Suprapubic skin (tissue), 4 donors: ENCODE measurements around the gene EEFSEC. TPM values are rescaled to one million over a fixed set of nuclear protein-coding genes. Genes with fewer than 3 reads are reported as not detected.

Experiments used
- DNase-seq, 2 donors: peaks; one replicate each; pipeline ENCODE4 v3.0.0-alpha.2; 2019; ENCODE audit warnings: low spot score in 2 of 2
- H3K27ac ChIP-seq: fragments of 200-600 bp; sonication (generic); one replicate; pipeline ENCODE4 v1.5.1; 2019
- H3K27me3 ChIP-seq: fragments of 200-600 bp; sonication (generic); one replicate; pipeline ENCODE4 v1.5.1; 2019
- H3K36me3 ChIP-seq: fragments of 200-600 bp; sonication (generic); one replicate; pipeline ENCODE4 v1.5.1; 2019
- H3K4me1 ChIP-seq: fragments of 200-600 bp; sonication (generic); one replicate; pipeline ENCODE4 v1.5.1; 2019
- H3K4me3 ChIP-seq: fragments of 200-600 bp; sonication (generic); one replicate; pipeline ENCODE4 v1.5.1; 2019; ENCODE audit warnings: mild to moderate bottlenecking
- H3K9me3 ChIP-seq: fragments of 200-600 bp; sonication (generic); one replicate; pipeline ENCODE4 v1.5.1; 2019
- CTCF ChIP-seq, 2 donors: fragments of 200-600 bp in 1 of 2; fragments of 450-650 bp in 1 of 2; sonication (generic) in 1 of 2; IDR thresholded peaks; one replicate each; pipeline ENCODE4 v1.5.1; 2016 to 2019; ENCODE audit warnings: antibody characterized with exemption in 2 of 2, mild to moderate bottlenecking in 1 of 2, moderate library complexity in 1 of 2
- EP300 ChIP-seq: sonication (generic); formaldehyde crosslinking; IDR thresholded peaks from one replicate; pipeline ENCODE4 v1.6.1; 2017; ENCODE audit warnings: antibody characterized with exemption
- POLR2A ChIP-seq, 2 donors: fragments of 450-650 bp; IDR thresholded peaks; one replicate each; pipeline ENCODE4 v1.6.1; 2017; ENCODE audit warnings: antibody characterized with exemption in 2 of 2, mild to moderate bottlenecking in 2 of 2, moderate library complexity in 2 of 2
- POLR2AphosphoS5 ChIP-seq, 3 donors: sonication (generic); formaldehyde crosslinking; IDR thresholded peaks; one replicate each; pipeline ENCODE4 v1.6.1; 2017; ENCODE audit warnings: antibody characterized with exemption in 3 of 3
- WGBS: methylation state at CpG from one replicate; pipeline ENCODE4 v1.1.5; 2018; 5-methylcytosine and 5-hydroxymethylcytosine counted together
- total RNA-seq, 4 donors: library from RNA; depleted of rRNA; stranded (reverse); fragments of >200 nt; gene quantifications; one replicate each; pipeline ENCODE4 v1.1.0, GENCODE V29; 2016

Gene EEFSEC
- total RNA-seq, 4 donors from 2014 or later, result 14.3 to 19.4 (median 16.7) TPM

DNA sequence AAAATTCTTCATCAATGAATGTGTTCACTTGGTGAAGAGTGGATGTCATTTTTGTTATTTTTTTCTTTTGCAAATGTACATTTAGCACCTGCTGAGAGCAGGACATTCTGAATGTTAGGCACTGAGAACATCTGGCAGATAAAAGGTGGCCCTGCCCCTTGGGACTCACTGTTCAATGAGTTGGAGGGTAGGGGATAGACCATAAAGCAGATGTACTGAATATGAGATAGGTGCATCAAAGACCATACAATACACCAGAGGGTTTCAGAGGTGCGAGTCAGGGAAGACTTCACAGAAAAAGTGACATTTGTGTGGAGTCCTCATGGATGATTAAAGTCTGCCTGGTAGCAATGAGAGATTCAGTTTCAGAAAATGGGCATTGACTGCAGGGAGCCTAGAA, 34.2 kb downstream of the EEFSEC start:
- 95% methylated on average over 1 of the region's 1 CpG for WGBS
- Histone ChIP-seq H3K9me3 (no peaks in the 10 kb centered on the region), H3K27ac (no peak overlapping the region), H3K27me3 (no peaks in the 10 kb centered on the region), H3K4me3 (no peak overlapping the region), H3K4me1 (no peaks in the 10 kb centered on the region), H3K36me3 (no peaks in the 10 kb centered on the region)
- DNase-seq, result no peak
- TF ChIP-seq EP300, result no peak
- TF ChIP-seq POLR2A (IDR thresholded peaks at IDR 0.05), result no peak
- TF ChIP-seq POLR2AphosphoS5 (IDR thresholded peaks at IDR 0.05), result no peak
- no peak for TF ChIP-seq CTCF (IDR thresholded peaks at IDR 0.05)

GRCh38 chr3:128188326-128188725, 35.0 kb downstream of the EEFSEC start:
- no peak for TF ChIP-seq CTCF (IDR thresholded peaks at IDR 0.05)
- TF ChIP-seq POLR2A (IDR thresholded peaks at IDR 0.05), result no peak
- TF ChIP-seq EP300, result no peak
- no peak for TF ChIP-seq POLR2AphosphoS5 (IDR thresholded peaks at IDR 0.05)
- peak in 1 of 2 donors; percentile 13 for DNase-seq
- H3K36me3 ChIP-seq, result no peaks in the 10 kb centered on the region
- H3K4me3 ChIP-seq, result no peak overlapping the region
- no peaks in the 10 kb centered on the region for H3K27me3 ChIP-seq
- H3K9me3 ChIP-seq, result no peaks in the 10 kb centered on the region
- H3K4me1 ChIP-seq, result no peaks in the 10 kb centered on the region
- H3K27ac ChIP-seq, result no peak overlapping the region
- 85% methylated on average over 4 of the region's 4 CpGs for WGBS

DNA sequence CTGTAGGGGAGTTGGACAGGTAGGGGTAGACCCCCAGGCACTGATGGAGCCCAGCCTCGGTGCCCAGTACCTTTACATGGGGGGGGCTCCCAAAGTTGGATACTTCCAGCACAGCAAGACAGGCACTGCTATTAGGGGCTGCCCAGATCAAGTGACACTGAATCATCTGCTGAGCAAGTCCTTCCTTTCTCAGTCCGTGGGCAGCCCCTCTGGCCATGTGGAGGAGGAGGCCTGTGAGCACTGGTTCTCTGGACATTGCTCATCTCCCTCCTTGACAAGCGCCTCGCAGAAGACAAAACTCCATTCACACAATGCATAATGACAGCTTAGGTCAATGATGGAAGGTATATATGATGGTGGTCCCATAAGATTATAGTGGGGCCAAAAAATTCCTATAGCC, 35.7 kb downstream of the EEFSEC start:
- TF ChIP-seq POLR2AphosphoS5 (IDR thresholded peaks at IDR 0.05), result no peak
- no peak for TF ChIP-seq POLR2A (IDR thresholded peaks at IDR 0.05)
- TF ChIP-seq CTCF (IDR thresholded peaks at IDR 0.05), result no peak
- TF ChIP-seq EP300, result no peak
- no peak overlapping the region for H3K4me3 ChIP-seq
- no peaks in the 10 kb centered on the region for H3K36me3 ChIP-seq
- H3K4me1 ChIP-seq, result peaks cover 2% of the 10 kb centered on the region
- DNase-seq, result no peak
- H3K9me3 ChIP-seq, result no peaks in the 10 kb centered on the region
- H3K27me3 ChIP-seq, result no peaks in the 10 kb centered on the region
- H3K27ac ChIP-seq, result no peak overlapping the region
- 93% methylated on average over 3 of the region's 4 CpGs for WGBS

- H3K36me3 ChIP-seq, result no peaks in the 10 kb centered on the region
- H3K9me3 ChIP-seq, result no peaks in the 10 kb centered on the region
- no peak for DNase-seq
- 91% methylated on average over 1 of the region's 1 CpG for WGBS
- H3K27ac ChIP-seq, result no peak overlapping the region
- peaks cover 5% of the 10 kb centered on the region for H3K4me1 ChIP-seq
- TF ChIP-seq POLR2A (IDR thresholded peaks at IDR 0.05), result no peak
- H3K27me3 ChIP-seq, result no peaks in the 10 kb centered on the region
- no peak overlapping the region for H3K4me3 ChIP-seq
Observed at GRCh38 chr3:128190501-128190900, 37.2 kb downstream of the EEFSEC start.

GRCh38 chr3:128192131-128192530, 38.9 kb downstream of the EEFSEC start:
- WGBS, result 98% methylated on average over 7 of the region's 7 CpGs
- H3K4me3 ChIP-seq, result no peak overlapping the region
- no peak for TF ChIP-seq POLR2A (IDR thresholded peaks at IDR 0.05)
- TF ChIP-seq EP300, result no peak
- no peak for TF ChIP-seq CTCF (IDR thresholded peaks at IDR 0.05)
- TF ChIP-seq POLR2AphosphoS5 (IDR thresholded peaks at IDR 0.05), result no peak
- H3K9me3 ChIP-seq, result no peaks in the 10 kb centered on the region
- peak in 1 of 2 donors; percentile 67 for DNase-seq
- no peaks in the 10 kb centered on the region for H3K36me3 ChIP-seq
- peaks cover 5% of the 10 kb centered on the region for H3K4me1 ChIP-seq
- no peaks in the 10 kb centered on the region for H3K27me3 ChIP-seq
- no peak overlapping the region for H3K27ac ChIP-seq

DNA sequence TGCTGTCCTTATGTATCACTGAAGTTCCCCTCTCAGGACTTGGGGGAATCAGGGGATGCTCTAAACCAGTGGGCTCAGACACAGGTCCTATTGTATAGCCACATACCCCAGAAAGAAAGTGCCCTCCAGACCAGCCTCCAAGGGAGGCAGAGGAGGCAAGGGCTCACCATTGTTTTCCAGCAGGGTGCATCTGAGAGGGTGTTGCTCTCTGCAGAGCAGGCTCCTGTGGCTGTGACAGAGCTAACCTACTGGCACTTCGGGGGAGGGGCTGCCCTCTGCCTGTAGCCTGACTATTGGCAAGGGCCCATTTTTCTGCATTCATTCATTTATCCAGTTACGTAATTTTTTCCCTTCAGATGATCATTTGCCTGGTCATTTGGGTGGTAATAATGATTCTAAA, 39.9 kb downstream of the EEFSEC start:
- no peak for TF ChIP-seq EP300
- TF ChIP-seq POLR2AphosphoS5 (IDR thresholded peaks at IDR 0.05), result no peak
- no peak for TF ChIP-seq CTCF (IDR thresholded peaks at IDR 0.05)
- no peak for TF ChIP-seq POLR2A (IDR thresholded peaks at IDR 0.05)
- Histone ChIP-seq H3K36me3 (no peaks in the 10 kb centered on the region), H3K4me3 (no peak overlapping the region), H3K27me3 (no peaks in the 10 kb centered on the region), H3K27ac (no peak overlapping the region), H3K4me1 (peaks cover 5% of the 10 kb centered on the region), H3K9me3 (no peaks in the 10 kb centered on the region)
- DNase-seq, result peak in 1 of 2 donors; percentile 50
- 100% methylated on average over 2 of the region's 2 CpGs for WGBS
